ENCODE results near the gene BAX. TPM values are rescaled to one million over a fixed set of nuclear protein-coding genes. Genes with fewer than 3 reads are reported as not detected.

The BAX gene
- total and polyA plus RNA-seq, 2 of the 13 experiments (the other 11 are each of a cell fraction or from before 2014, with no cell fraction given): 139 to 176 TPM

GRCh38 chr19:48918801-48919247 lies 35.9 kb upstream of the BAX start (continued):
- no peak for TF ChIP-seq ZNF225 (CRISPR knock-in tag; IDR thresholded peaks at IDR 0.05)
- no peak for TF ChIP-seq ZNF580 (CRISPR knock-in tag; IDR thresholded peaks at IDR 0.05; ENCODE audit: borderline replicate concordance, low read depth)
- peak; percentile 65 for TF ChIP-seq SUZ12 (IDR thresholded peaks at IDR 0.05; ENCODE audit: low read depth, low read length)
- no peak for TF ChIP-seq ZNF780A (CRISPR knock-in tag; IDR thresholded peaks at IDR 0.05)
- no peak for TF ChIP-seq ZNF816 (CRISPR knock-in tag; IDR thresholded peaks at IDR 0.05; ENCODE audit: borderline replicate concordance)
- TF ChIP-seq ZNF773 (CRISPR knock-in tag; IDR thresholded peaks at IDR 0.05; ENCODE audit: borderline replicate concordance): no peak
- TF ChIP-seq ZNF670 (CRISPR knock-in tag; IDR thresholded peaks at IDR 0.05; ENCODE audit: borderline replicate concordance): no peak
- TF ChIP-seq TRIM24 (CRISPR knock-in tag; IDR thresholded peaks at IDR 0.05): no peak
- no peak for TF ChIP-seq ZNF614 (CRISPR knock-in tag; IDR thresholded peaks at IDR 0.05; ENCODE audit: borderline replicate concordance)
- TF ChIP-seq CREM (IDR thresholded peaks at IDR 0.05): peak; percentile 60; the same call in 1 of the 2 replicates
- no peak for TF ChIP-seq CREM (CRISPR knock-in tag; IDR thresholded peaks at IDR 0.05)
- TF ChIP-seq NFE2 (CRISPR knock-in tag; IDR thresholded peaks at IDR 0.05): no peak
- TF ChIP-seq, protein P1, sequence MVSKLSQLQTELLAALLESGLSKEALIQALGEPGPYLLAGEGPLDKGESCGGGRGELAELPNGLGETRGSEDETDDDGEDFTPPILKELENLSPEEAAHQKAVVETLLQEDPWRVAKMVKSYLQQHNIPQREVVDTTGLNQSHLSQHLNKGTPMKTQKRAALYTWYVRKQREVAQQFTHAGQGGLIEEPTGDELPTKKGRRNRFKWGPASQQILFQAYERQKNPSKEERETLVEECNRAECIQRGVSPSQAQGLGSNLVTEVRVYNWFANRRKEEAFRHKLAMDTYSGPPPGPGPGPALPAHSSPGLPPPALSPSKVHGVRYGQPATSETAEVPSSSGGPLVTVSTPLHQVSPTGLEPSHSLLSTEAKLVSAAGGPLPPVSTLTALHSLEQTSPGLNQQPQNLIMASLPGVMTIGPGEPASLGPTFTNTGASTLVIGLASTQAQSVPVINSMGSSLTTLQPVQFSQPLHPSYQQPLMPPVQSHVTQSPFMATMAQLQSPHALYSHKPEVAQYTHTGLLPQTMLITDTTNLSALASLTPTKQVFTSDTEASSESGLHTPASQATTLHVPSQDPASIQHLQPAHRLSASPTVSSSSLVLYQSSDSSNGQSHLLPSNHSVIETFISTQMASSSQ (IDR thresholded peaks at IDR 0.05; ENCODE audit: low read depth): no peak
- TF ChIP-seq, protein P1 (CRISPR knock-in tag; IDR thresholded peaks at IDR 0.05; ENCODE audit: borderline replicate concordance): no peak
- TF ChIP-seq IRX3 (CRISPR knock-in tag; IDR thresholded peaks at IDR 0.05; ENCODE audit: borderline replicate concordance, low read depth): no peak
- no peak for TF ChIP-seq FOSL2 (CRISPR knock-in tag; IDR thresholded peaks at IDR 0.05)
- no peak for TF ChIP-seq ZNF33A (CRISPR knock-in tag; IDR thresholded peaks at IDR 0.05; ENCODE audit: borderline replicate concordance)
- no peak for TF ChIP-seq CBX2 (IDR thresholded peaks at IDR 0.05; ENCODE audit: low read depth, low read length)
- no peak for TF ChIP-seq CBX2 (CRISPR knock-in tag; IDR thresholded peaks at IDR 0.05; ENCODE audit: low read depth)
- TF ChIP-seq ZBTB10 (CRISPR knock-in tag; IDR thresholded peaks at IDR 0.05; ENCODE audit: borderline replicate concordance): no peak
- TF ChIP-seq STAT5B (CRISPR knock-in tag; IDR thresholded peaks at IDR 0.05): no peak
